Measurements from ENCODE around the gene B3GAT1. TPM values are rescaled to one million over a fixed set of nuclear protein-coding genes. Genes with fewer than 3 reads are reported as not detected.

Gene B3GAT1
- total RNA-seq, 4 donors from 2014 or later: 0.19 to 0.72 (median 0.55) TPM

DNA sequence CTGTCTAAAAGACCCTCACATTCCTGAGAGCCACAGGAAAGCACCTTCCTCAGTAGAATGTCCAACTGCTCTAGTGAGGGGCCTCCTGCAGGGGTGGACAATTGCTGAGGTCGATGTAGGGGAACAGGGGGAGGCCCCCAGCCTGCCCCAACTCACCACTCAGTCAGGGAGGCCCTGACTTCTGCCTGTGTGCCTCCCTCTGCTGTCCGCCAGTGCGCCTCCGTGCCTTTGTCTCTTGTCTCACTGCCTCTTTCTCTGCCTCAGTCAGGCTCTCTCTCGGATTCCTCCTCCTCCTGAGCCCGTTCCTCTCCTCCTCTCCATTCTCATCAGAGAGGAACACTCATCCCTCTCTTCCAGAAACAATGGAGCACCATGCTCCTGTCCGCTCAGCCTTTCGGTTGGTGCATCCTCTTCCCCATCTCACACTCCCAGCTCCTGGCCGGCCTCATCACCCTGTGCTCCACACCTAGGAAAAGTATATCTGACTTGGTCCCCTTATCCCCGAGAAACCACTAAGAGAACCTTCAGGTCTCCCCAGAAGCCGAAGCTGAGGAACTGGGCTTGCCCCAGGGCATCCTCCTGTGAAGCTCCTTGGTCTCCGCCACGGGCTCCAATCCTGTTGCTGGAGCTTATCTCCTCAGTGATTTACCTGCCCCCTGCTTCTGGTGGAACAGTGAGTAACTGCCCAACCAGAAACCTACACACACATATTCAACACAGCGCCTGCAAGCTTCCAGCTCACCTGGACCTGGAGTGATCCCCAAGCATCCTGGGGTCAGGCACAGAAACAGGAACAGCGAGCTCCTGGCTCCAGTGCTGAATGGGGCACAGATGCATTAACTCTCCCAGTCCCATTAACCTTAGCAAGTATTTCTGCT, 2.3 kb downstream of the B3GAT1 start:
- ATAC-seq (ENCODE audit: low FRiP score): no peak
- no peak for DNase-seq (ENCODE audit: low spot score)
- no peak for TF ChIP-seq CTCF (IDR thresholded peaks at IDR 0.05)

- no peak for TF ChIP-seq CTCF (IDR thresholded peaks at IDR 0.05)
- DNase-seq (ENCODE audit: low spot score): no peak
- no peak for ATAC-seq (ENCODE audit: low FRiP score)
Measured at GRCh38 chr11:134407923-134408322, 4.1 kb downstream of the B3GAT1 start.

DNA sequence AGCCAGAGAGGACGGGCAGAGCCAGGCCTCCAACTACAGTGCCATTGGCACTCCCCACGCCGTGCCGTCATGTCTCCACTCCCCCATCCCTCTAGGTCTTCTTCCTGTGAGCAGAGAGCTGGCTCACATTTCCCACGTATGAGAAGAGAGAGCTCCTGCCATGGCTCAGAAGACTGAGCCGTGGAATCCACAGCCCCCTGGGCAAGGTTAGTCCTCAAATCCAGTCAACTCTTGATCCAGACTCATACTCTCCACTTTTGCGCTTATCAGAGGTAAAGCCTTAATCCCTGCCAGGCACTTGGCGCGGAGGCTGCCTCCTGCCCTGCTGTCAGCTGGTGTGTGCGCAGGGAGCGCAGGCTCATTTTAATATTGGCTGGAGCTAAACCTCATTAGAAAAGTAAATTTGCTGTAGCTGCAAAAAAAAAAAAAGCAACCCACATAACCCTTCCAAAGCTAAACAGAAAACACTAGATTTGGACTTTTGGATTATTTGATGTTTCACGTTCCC, 4.7 kb downstream of the B3GAT1 start:
- no peak for TF ChIP-seq CTCF (IDR thresholded peaks at IDR 0.05)
- ATAC-seq (ENCODE audit: low FRiP score) (no peak), DNase-seq (ENCODE audit: low spot score) (no peak)

- ATAC-seq (ENCODE audit: low FRiP score): no peak
- no peak for TF ChIP-seq CTCF (IDR thresholded peaks at IDR 0.05)
- no peak for DNase-seq (ENCODE audit: low spot score)
Measured at GRCh38 chr11:134406264-134407185, 5.5 kb downstream of the B3GAT1 start.

DNA sequence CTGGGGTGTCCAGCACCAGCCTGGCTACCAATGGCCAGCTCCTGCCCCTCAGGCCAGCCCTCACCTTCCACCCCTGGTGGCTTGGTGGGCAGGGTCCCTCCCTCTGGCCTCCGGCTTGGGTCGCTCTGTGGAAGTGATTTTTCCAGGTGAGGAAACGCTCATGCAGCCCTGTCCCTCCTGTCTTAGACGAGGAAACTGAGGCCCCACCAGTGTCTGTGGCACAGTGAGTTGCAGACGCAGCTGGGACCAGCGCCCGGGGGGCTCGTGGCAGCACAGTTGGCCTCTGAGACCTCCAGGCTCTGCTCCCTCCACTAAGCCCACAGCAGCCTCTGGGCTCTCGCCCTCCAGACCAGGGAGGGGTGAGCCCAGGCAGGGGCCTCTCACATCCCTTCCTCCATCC, 6.2 kb downstream of the B3GAT1 start:
- TF ChIP-seq CTCF (IDR thresholded peaks at IDR 0.05): no peak
- no peak for ATAC-seq (ENCODE audit: low FRiP score)
- no peak for DNase-seq (ENCODE audit: low spot score)

GRCh38 chr11:134405436-134405835, 6.6 kb downstream of the B3GAT1 start:
- no peak for ATAC-seq (ENCODE audit: low FRiP score)
- no peak for TF ChIP-seq CTCF (IDR thresholded peaks at IDR 0.05)
- DNase-seq (ENCODE audit: low spot score): no peak

Measured in omental fat pad (tissue), 4 donors.